ENCODE results near the gene BAIAP3. TPM values are rescaled to one million over a fixed set of nuclear protein-coding genes. Genes with fewer than 3 reads are reported as not detected.

The BAIAP3 gene
- total RNA-seq, 1 donor from 2014 or later: 2.3 TPM

DNA sequence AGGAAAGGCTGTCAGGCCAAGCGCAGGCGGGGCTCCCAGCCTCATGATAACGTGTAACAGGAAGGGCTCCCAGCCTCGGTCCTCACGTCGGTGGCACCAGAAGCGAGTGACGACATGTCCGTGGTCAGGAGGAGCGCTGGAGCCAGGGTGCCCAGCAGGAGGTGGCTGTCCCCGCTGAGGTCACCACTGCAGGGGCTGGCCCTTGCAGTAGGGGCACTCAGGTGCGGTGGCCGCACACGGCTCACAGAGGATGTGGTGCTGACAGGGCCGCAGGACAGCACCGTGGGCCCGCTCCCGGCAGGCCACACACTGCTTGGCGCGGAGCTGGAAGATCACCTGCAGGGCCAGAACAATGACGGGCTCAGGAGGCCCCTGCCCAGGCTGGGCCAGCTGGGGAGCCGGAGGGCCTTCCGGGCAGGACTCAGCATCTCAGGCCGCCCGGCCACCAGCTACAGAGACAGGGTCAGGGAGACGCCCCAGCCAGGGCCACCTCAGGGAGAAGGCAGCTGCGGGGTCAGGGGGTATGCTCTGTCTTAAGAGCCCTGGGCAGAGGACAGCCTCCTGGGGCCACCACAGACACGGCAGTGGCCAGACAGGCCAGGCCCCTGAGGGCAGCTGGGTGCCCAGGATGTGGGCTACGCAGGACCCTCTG is 32.7 kb downstream of the BAIAP3 start:
- Mint-ChIP-seq H3K36me3 (peaks cover 5% of the 10 kb centered on the region), H3K27ac (no peak overlapping the region), H3K27me3 (ENCODE audit: low read depth) (no peaks in the 10 kb centered on the region), H3K4me1 (no peaks in the 10 kb centered on the region), H3K4me3 (no peak overlapping the region), H3K9me3 (no peaks in the 10 kb centered on the region)
- no peak for DNase-seq (ENCODE audit: low spot score in 2 of 2, unreplicated experiment in 2 of 2)
- TF ChIP-seq, protein P1, sequence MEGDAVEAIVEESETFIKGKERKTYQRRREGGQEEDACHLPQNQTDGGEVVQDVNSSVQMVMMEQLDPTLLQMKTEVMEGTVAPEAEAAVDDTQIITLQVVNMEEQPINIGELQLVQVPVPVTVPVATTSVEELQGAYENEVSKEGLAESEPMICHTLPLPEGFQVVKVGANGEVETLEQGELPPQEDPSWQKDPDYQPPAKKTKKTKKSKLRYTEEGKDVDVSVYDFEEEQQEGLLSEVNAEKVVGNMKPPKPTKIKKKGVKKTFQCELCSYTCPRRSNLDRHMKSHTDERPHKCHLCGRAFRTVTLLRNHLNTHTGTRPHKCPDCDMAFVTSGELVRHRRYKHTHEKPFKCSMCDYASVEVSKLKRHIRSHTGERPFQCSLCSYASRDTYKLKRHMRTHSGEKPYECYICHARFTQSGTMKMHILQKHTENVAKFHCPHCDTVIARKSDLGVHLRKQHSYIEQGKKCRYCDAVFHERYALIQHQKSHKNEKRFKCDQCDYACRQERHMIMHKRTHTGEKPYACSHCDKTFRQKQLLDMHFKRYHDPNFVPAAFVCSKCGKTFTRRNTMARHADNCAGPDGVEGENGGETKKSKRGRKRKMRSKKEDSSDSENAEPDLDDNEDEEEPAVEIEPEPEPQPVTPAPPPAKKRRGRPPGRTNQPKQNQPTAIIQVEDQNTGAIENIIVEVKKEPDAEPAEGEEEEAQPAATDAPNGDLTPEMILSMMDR (IDR thresholded peaks at IDR 0.05; ENCODE audit: unreplicated experiment): no peak

GRCh38 chr16:1366712-1367299 is 33.4 kb downstream of the BAIAP3 start:
- H3K27me3 Mint-ChIP-seq (ENCODE audit: low read depth): no peaks in the 10 kb centered on the region
- H3K9me3 Mint-ChIP-seq: no peaks in the 10 kb centered on the region
- peaks cover 5% of the 10 kb centered on the region for H3K36me3 Mint-ChIP-seq
- H3K4me3 Mint-ChIP-seq: no peak overlapping the region
- TF ChIP-seq, protein P1 (IDR thresholded peaks at IDR 0.05; ENCODE audit: unreplicated experiment): no peak
- no peaks in the 10 kb centered on the region for H3K4me1 Mint-ChIP-seq
- H3K27ac Mint-ChIP-seq: no peak overlapping the region
- no peak for DNase-seq (ENCODE audit: low spot score in 2 of 2, unreplicated experiment in 2 of 2)

DNA sequence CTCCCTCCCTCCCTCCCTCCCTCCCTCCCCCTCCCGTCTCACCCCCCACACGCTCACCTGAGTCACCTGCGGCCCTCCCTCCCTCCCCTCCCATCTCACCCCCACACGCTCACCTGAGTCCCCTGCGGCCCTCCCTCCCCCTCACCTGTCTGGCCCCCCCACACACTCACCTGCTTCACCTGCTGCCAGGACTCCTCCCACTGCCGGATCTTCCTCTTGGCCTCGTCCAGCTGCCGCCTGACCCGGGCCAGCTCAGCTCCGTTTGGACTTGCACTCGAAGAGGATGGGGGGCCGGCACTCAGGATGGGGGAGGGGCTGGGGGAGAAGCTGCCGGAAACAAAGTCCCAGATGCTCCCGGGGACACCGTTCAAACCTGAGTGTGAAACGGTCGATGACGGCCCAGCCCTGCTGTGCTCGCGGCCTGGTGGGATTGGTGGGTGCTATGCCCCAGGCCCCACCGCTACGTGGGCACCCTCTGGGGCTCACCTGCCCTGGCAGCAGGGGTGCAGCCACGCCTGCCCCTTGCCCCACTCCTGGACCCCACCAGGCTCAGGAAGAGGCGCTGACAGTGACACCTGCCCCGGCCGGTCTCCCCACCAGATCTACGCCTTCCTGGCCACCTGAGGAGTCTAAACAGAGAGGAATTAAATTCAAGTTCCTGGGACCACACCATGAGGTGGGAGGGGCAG is 34.2 kb downstream of the BAIAP3 start:
- Mint-ChIP-seq H3K4me3 (no peak overlapping the region), H3K36me3 (peaks cover 5% of the 10 kb centered on the region), H3K27me3 (ENCODE audit: low read depth) (no peaks in the 10 kb centered on the region), H3K9me3 (no peaks in the 10 kb centered on the region), H3K4me1 (no peaks in the 10 kb centered on the region), H3K27ac (no peak overlapping the region)
- TF ChIP-seq, protein P1 (IDR thresholded peaks at IDR 0.05; ENCODE audit: unreplicated experiment): no peak
- no peak for DNase-seq (ENCODE audit: low spot score in 2 of 2, unreplicated experiment in 2 of 2)

GRCh38 chr16:1371054-1371978 is 37.9 kb downstream of the BAIAP3 start:
- H3K27ac Mint-ChIP-seq: no peak overlapping the region
- TF ChIP-seq, protein P1 (IDR thresholded peaks at IDR 0.05; ENCODE audit: unreplicated experiment): no peak
- no peaks in the 10 kb centered on the region for H3K27me3 Mint-ChIP-seq (ENCODE audit: low read depth)
- no peak overlapping the region for H3K4me3 Mint-ChIP-seq
- no peaks in the 10 kb centered on the region for H3K4me1 Mint-ChIP-seq
- DNase-seq (ENCODE audit: low spot score in 2 of 2, unreplicated experiment in 2 of 2): no peak
- no peaks in the 10 kb centered on the region for H3K9me3 Mint-ChIP-seq
- peaks cover 2% of the 10 kb centered on the region for H3K36me3 Mint-ChIP-seq

DNA sequence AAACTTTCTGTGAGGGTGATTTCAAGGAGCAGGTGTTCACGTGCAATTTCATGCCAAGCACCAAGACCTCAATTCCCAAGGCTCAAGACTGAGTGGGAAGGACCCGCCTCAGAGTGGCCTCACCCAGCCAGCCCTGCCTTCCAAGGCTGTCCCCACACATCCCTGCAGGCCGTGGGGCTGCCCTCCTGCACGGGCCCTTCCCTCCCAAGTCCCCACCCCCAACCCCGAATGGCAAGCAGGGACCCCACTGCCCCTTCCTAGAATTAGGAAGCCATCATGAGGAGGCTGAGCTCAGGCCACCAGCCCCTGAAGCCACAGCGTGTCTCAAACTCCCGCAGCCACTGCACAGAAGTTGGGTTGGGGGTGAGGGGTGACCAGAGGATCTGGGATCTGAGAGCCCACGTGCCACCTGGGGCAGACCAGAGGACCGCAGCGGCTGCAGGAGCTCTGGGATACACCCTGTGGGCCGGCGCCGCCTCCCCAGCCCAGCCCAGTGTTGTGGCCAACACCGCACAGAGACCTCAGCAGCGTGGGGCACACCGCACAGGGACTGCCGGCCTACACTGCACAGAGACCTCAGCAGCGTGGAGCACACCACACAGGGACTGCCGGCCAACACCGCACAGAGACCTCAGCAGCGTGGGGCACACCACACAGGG is 39.0 kb downstream of the BAIAP3 start:
- no peaks in the 10 kb centered on the region for H3K27me3 Mint-ChIP-seq (ENCODE audit: low read depth)
- TF ChIP-seq, protein P1 (IDR thresholded peaks at IDR 0.05; ENCODE audit: unreplicated experiment): no peak
- H3K27ac Mint-ChIP-seq: no peak overlapping the region
- H3K4me1 Mint-ChIP-seq: no peaks in the 10 kb centered on the region
- no peaks in the 10 kb centered on the region for H3K9me3 Mint-ChIP-seq
- H3K4me3 Mint-ChIP-seq: no peak overlapping the region
- DNase-seq (ENCODE audit: low spot score in 2 of 2, unreplicated experiment in 2 of 2): no peak
- peaks cover 2% of the 10 kb centered on the region for H3K36me3 Mint-ChIP-seq

All from mesothelial cell of epicardium (in vitro differentiated cells).